SK-N-SH treated with all-trans-retinoic acid at 6 μM for 48 hours (cell line): Measurements from ENCODE around the gene TTLL8.

ENCODE experiments used
- ATAC-seq: fragments of 200-7000 bp; cut with Tn5 transposase; 3 replicates; pipeline ENCODE4 v1.9.1; 2020; ENCODE audit warnings: mild to moderate bottlenecking, moderate library complexity
- ARNTL ChIP-seq: fragments of 450-650 bp; formaldehyde crosslinking; IDR thresholded peaks from 2 replicates; pipeline ENCODE4 v1.5.0; 2020; ENCODE audit warnings: low read depth, mild to moderate bottlenecking, moderate library complexity, borderline replicate concordance
- BACH2 ChIP-seq: fragments of 250-450 bp; sonication (Bioruptor Pico); IDR thresholded peaks from 2 replicates; pipeline ENCODE4 v1.9.0; 2021; ENCODE audit warnings: mild to moderate bottlenecking, borderline replicate concordance
- CREB5 ChIP-seq: fragments of 250-450 bp; sonication (Bioruptor Pico); IDR thresholded peaks from 2 replicates; pipeline ENCODE4 v1.5.1; 2020; ENCODE audit warnings: low read depth, mild to moderate bottlenecking, moderate library complexity
- ESRRG ChIP-seq: fragments of 250-450 bp; sonication (Bioruptor Pico); IDR thresholded peaks from 2 replicates; pipeline ENCODE4 v1.6.1; 2021; ENCODE audit warnings: mild to moderate bottlenecking
- GLIS3 ChIP-seq: fragments of 250-450 bp; sonication (Bioruptor Pico); IDR thresholded peaks from 2 replicates; pipeline ENCODE4 v1.5.0; 2020; ENCODE audit warnings: mild to moderate bottlenecking, moderate library complexity
- ISL1 ChIP-seq: fragments of 250-450 bp; sonication (Bioruptor Pico); IDR thresholded peaks from 2 replicates; pipeline ENCODE4 v2.1.2; 2022; ENCODE audit warnings: mild to moderate bottlenecking, moderate library complexity
- OSR1 ChIP-seq: fragments of 250-450 bp; sonication (Bioruptor Pico); IDR thresholded peaks from 2 replicates; pipeline ENCODE4 v1.8.0; 2022; ENCODE audit warnings: moderate library complexity, mild to moderate bottlenecking, inconsistent platforms
- PATZ1 ChIP-seq: fragments of 250-450 bp; sonication (Bioruptor Pico); IDR thresholded peaks from 2 replicates; pipeline ENCODE4 v1.8.0; 2020; ENCODE audit warnings: mild to moderate bottlenecking, moderate library complexity, borderline replicate concordance
- POU6F1 ChIP-seq: fragments of 250-450 bp; sonication (Bioruptor Pico); IDR thresholded peaks from 2 replicates; pipeline ENCODE4 v1.8.0; 2021; ENCODE audit warnings: low read depth, mild to moderate bottlenecking, moderate library complexity, borderline replicate concordance
- PPARA ChIP-seq: fragments of 250-450 bp; sonication (Bioruptor Pico); IDR thresholded peaks from 2 replicates; pipeline ENCODE4 v1.5.0; 2020; ENCODE audit warnings: mild to moderate bottlenecking, borderline replicate concordance
- RARB ChIP-seq: fragments of 250-450 bp; sonication (Bioruptor Pico); IDR thresholded peaks from 2 replicates; pipeline ENCODE4 v1.8.0; 2021; ENCODE audit warnings: mild to moderate bottlenecking, moderate library complexity
- SNAI2 ChIP-seq: fragments of 250-450 bp; sonication (Bioruptor Pico); IDR thresholded peaks from 2 replicates; pipeline ENCODE4 v1.5.0; 2020; ENCODE audit warnings: mild to moderate bottlenecking, moderate library complexity
- TOX ChIP-seq: fragments of 250-450 bp; sonication (Bioruptor Pico); IDR thresholded peaks from 2 replicates; pipeline ENCODE4 v1.8.0; 2021; ENCODE audit warnings: mild to moderate bottlenecking, moderate library complexity, borderline replicate concordance
- ZFP30 ChIP-seq: fragments of 450-650 bp; formaldehyde crosslinking; IDR thresholded peaks from 2 replicates; pipeline ENCODE4 v1.5.0; 2022; ENCODE audit warnings: mild to moderate bottlenecking, moderate library complexity
- ZNF565 ChIP-seq: fragments of 450-650 bp; formaldehyde crosslinking; conservative IDR thresholded peaks from 2 replicates; pipeline ENCODE4 v1.5.0; 2020; ENCODE audit warnings: low read depth, mild to moderate bottlenecking, moderate library complexity
- ZNF8 ChIP-seq: fragments of 450-650 bp; formaldehyde crosslinking; IDR thresholded peaks from 2 replicates; pipeline ENCODE4 v1.5.0; 2020; ENCODE audit warnings: mild to moderate bottlenecking, moderate library complexity
- TF ChIP-seq, protein P1 (sequence below): fragments of 250-450 bp; sonication (Bioruptor Pico); IDR thresholded peaks from 2 replicates; pipeline ENCODE4 v1.5.0; 2020; ENCODE audit warnings: mild to moderate bottlenecking, moderate library complexity
- TF ChIP-seq, protein P2 (sequence below): fragments of 250-450 bp; sonication (Bioruptor Pico); IDR thresholded peaks from 2 replicates; pipeline ENCODE4 v1.5.1; 2021; ENCODE audit warnings: mild to moderate bottlenecking, moderate library complexity

TTLL8 gene

GRCh38 chr22:49976439-49977175 is 81.5 kb downstream of the TTLL8 start:
- peak; percentile 45 for ATAC-seq
- TF ChIP-seq ARNTL (CRISPR knock-in tag) (no peak), PPARA (no peak), ZFP30 (CRISPR knock-in tag) (no peak), OSR1 (CRISPR knock-in tag) (no peak), SNAI2 (CRISPR knock-in tag) (no peak)
- TF ChIP-seq, protein P1, sequence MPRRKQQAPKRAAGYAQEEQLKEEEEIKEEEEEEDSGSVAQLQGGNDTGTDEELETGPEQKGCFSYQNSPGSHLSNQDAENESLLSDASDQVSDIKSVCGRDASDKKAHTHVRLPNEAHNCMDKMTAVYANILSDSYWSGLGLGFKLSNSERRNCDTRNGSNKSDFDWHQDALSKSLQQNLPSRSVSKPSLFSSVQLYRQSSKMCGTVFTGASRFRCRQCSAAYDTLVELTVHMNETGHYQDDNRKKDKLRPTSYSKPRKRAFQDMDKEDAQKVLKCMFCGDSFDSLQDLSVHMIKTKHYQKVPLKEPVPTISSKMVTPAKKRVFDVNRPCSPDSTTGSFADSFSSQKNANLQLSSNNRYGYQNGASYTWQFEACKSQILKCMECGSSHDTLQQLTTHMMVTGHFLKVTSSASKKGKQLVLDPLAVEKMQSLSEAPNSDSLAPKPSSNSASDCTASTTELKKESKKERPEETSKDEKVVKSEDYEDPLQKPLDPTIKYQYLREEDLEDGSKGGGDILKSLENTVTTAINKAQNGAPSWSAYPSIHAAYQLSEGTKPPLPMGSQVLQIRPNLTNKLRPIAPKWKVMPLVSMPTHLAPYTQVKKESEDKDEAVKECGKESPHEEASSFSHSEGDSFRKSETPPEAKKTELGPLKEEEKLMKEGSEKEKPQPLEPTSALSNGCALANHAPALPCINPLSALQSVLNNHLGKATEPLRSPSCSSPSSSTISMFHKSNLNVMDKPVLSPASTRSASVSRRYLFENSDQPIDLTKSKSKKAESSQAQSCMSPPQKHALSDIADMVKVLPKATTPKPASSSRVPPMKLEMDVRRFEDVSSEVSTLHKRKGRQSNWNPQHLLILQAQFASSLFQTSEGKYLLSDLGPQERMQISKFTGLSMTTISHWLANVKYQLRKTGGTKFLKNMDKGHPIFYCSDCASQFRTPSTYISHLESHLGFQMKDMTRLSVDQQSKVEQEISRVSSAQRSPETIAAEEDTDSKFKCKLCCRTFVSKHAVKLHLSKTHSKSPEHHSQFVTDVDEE (CRISPR knock-in tag): no peak

DNA sequence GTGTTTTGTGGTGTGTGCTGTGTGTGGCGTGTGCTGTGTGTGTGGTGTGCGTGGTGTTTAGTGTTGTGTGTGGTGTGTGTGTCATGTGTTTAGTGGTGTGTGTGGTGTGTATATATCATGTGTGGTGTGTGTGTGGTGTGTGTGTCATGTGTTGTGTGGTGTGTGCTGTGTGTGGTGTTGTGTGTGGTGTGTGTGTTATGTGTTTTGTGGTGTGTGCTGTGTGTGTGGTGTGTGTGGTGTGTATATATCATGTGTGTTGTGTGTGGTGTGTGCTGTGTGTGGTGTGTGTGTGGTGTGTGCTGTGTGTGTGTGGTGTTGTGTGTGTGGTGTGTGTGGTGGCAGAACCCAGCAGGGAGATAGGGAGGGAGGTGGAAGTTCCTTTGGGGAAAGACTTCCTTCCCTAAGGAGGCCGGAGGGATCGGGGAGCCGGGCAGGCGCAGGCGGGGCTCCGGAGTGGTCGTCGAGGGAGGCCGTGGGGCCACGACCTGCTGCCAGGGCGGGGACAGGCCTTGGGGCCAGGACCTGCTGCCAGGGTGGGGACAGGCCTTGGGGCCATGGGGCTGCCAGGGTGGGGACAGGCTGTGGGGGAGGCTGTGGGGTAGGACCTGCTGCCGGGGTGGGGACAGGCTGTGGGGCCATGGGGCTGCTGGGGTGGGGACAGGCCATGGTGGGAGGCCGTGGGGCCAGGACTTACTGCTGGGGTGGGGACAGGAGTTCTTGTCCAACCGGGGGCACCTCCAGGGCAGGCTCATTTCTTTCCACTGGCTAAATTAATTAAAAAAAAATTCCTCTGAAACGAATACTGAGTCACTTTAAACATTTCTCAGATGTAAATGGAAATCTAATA is 82.3 kb downstream of the TTLL8 start:
- no peak; the same call in 2 of the 3 replicates for ATAC-seq
- TF ChIP-seq ESRRG (CRISPR knock-in tag) (no peak), ZNF565 (CRISPR knock-in tag) (no peak), ARNTL (CRISPR knock-in tag) (no peak), CREB5 (no peak), GLIS3 (CRISPR knock-in tag) (no peak), BACH2 (CRISPR knock-in tag) (no peak), POU6F1 (CRISPR knock-in tag) (no peak), TOX (no peak), OSR1 (CRISPR knock-in tag) (no peak), ZNF8 (no peak), ISL1 (no peak), PPARA (no peak), RARB (CRISPR knock-in tag) (no peak), SNAI2 (CRISPR knock-in tag) (no peak), PATZ1 (CRISPR knock-in tag) (no peak)
- TF ChIP-seq, protein P2, sequence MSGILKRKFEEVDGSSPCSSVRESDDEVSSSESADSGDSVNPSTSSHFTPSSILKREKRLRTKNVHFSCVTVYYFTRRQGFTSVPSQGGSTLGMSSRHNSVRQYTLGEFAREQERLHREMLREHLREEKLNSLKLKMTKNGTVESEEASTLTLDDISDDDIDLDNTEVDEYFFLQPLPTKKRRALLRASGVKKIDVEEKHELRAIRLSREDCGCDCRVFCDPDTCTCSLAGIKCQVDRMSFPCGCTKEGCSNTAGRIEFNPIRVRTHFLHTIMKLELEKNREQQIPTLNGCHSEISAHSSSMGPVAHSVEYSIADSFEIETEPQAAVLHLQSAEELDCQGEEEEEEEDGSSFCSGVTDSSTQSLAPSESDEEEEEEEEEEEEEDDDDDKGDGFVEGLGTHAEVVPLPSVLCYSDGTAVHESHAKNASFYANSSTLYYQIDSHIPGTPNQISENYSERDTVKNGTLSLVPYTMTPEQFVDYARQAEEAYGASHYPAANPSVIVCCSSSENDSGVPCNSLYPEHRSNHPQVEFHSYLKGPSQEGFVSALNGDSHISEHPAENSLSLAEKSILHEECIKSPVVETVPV (CRISPR knock-in tag): no peak
- TF ChIP-seq, protein P1 (CRISPR knock-in tag): no peak
